ENCODE results near the gene SCAMP4. TPM values are rescaled to one million over a fixed set of nuclear protein-coding genes. Genes with fewer than 3 reads are reported as not detected.

Gene SCAMP4
- total RNA-seq, 2 experiments from 2014 or later = 23.1 to 25.1 TPM

GRCh38 chr19:1950640-1951039 is 45.4 kb downstream of the SCAMP4 start:
- Mint-ChIP-seq H3K27ac (no peak overlapping the region), H3K4me1 (ENCODE audit: low read depth) (peaks cover 16% of the 10 kb centered on the region), H3K4me3 (no peak overlapping the region), H3K9me3 (no peaks in the 10 kb centered on the region), H3K27me3 (no peaks in the 10 kb centered on the region), H3K36me3 (ENCODE audit: low read depth) (peaks cover 6% of the 10 kb centered on the region)
- DNase-seq (no peak), ATAC-seq (no peak)
- CTCF ChIA-PET = no interaction called here
- intact Hi-C loops (cut with micrococcal nuclease) = no loop called here
- TF ChIP-seq, protein P1, sequence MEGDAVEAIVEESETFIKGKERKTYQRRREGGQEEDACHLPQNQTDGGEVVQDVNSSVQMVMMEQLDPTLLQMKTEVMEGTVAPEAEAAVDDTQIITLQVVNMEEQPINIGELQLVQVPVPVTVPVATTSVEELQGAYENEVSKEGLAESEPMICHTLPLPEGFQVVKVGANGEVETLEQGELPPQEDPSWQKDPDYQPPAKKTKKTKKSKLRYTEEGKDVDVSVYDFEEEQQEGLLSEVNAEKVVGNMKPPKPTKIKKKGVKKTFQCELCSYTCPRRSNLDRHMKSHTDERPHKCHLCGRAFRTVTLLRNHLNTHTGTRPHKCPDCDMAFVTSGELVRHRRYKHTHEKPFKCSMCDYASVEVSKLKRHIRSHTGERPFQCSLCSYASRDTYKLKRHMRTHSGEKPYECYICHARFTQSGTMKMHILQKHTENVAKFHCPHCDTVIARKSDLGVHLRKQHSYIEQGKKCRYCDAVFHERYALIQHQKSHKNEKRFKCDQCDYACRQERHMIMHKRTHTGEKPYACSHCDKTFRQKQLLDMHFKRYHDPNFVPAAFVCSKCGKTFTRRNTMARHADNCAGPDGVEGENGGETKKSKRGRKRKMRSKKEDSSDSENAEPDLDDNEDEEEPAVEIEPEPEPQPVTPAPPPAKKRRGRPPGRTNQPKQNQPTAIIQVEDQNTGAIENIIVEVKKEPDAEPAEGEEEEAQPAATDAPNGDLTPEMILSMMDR (IDR thresholded peaks at IDR 0.05) = no peak
- POLR2A ChIA-PET = no interaction called here

GRCh38 chr19:1952635-1953034 is 47.4 kb downstream of the SCAMP4 start:
- H3K9me3 Mint-ChIP-seq = no peaks in the 10 kb centered on the region
- intact Hi-C loops (cut with micrococcal nuclease) = no loop called here
- TF ChIP-seq, protein P1 (IDR thresholded peaks at IDR 0.05) = no peak
- H3K27ac Mint-ChIP-seq = no peak overlapping the region
- H3K27me3 Mint-ChIP-seq = no peaks in the 10 kb centered on the region
- peaks cover 10% of the 10 kb centered on the region for H3K4me1 Mint-ChIP-seq (ENCODE audit: low read depth)
- ATAC-seq (no peak), DNase-seq (no peak)
- POLR2A ChIA-PET = interaction anchor here (2.2 kb wide), 1 partner anchor 9 kb away, joined by 6 read pairs; no protein-coding TSS in a partner anchor
- H3K4me3 Mint-ChIP-seq = no peak overlapping the region
- CTCF ChIA-PET = no interaction called here
- peaks cover 3% of the 10 kb centered on the region for H3K36me3 Mint-ChIP-seq (ENCODE audit: low read depth)

GRCh38 chr19:1953037-1953436 is 47.8 kb downstream of the SCAMP4 start:
- TF ChIP-seq, protein P1 (IDR thresholded peaks at IDR 0.05) = no peak
- no peaks in the 10 kb centered on the region for H3K27me3 Mint-ChIP-seq
- peaks cover 12% of the 10 kb centered on the region for H3K4me1 Mint-ChIP-seq (ENCODE audit: low read depth)
- intact Hi-C loops (cut with micrococcal nuclease) = no loop called here
- ChIA-PET CTCF (no interaction called here), POLR2A (interaction anchor here (2.2 kb wide), 1 partner anchor 10 kb away, joined by 6 read pairs; no protein-coding TSS in a partner anchor)
- no peaks in the 10 kb centered on the region for H3K9me3 Mint-ChIP-seq
- H3K4me3 Mint-ChIP-seq = no peak overlapping the region
- DNase-seq (no peak), ATAC-seq (no peak)
- no peak overlapping the region for H3K27ac Mint-ChIP-seq
- peaks cover 3% of the 10 kb centered on the region for H3K36me3 Mint-ChIP-seq (ENCODE audit: low read depth)

DNA sequence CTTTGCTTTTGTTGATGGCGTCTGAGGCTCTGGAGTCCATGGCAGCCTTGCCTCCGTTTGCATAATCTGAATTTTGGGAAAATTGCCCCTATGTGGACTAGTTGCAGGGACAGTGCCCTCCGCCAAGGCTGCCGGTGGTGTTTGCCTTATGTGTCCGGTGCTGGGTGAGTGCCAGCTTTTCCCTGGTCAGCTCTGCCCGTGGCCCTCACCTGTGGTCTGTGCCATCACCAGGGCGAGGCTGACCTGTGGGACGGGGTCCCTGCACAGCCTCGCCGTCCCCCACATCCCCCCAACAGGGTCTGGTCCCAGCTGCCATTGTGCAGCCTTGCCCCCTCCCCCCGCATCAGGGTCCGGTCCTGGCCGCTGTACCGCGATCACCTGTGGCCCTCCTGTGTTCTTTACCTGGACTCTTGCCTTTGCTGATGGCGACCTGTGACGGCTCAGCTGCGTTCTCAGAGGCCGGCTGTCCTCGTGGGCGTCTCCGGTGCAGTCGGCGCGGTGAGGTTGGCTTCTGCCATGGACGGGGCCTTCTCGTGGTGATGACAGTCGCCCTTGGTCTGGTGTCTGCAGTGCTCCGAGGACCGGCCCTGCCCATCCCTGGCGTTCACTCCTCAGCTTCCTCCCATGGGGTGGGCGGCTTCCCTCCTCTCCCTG is 48.4 kb downstream of the SCAMP4 start:
- no peak overlapping the region for H3K27ac Mint-ChIP-seq
- DNase-seq (no peak), ATAC-seq (no peak)
- no peaks in the 10 kb centered on the region for H3K9me3 Mint-ChIP-seq
- no peaks in the 10 kb centered on the region for H3K27me3 Mint-ChIP-seq
- TF ChIP-seq, protein P1 (IDR thresholded peaks at IDR 0.05) = no peak
- POLR2A ChIA-PET = interaction anchor here (2.2 kb wide), 1 partner anchor 10 kb away, joined by 6 read pairs; no protein-coding TSS in a partner anchor
- CTCF ChIA-PET = no interaction called here
- peaks cover 10% of the 10 kb centered on the region for H3K4me1 Mint-ChIP-seq (ENCODE audit: low read depth)
- H3K4me3 Mint-ChIP-seq = no peak overlapping the region
- intact Hi-C loops (cut with micrococcal nuclease) = no loop called here
- H3K36me3 Mint-ChIP-seq (ENCODE audit: low read depth) = peaks cover 3% of the 10 kb centered on the region

DNA sequence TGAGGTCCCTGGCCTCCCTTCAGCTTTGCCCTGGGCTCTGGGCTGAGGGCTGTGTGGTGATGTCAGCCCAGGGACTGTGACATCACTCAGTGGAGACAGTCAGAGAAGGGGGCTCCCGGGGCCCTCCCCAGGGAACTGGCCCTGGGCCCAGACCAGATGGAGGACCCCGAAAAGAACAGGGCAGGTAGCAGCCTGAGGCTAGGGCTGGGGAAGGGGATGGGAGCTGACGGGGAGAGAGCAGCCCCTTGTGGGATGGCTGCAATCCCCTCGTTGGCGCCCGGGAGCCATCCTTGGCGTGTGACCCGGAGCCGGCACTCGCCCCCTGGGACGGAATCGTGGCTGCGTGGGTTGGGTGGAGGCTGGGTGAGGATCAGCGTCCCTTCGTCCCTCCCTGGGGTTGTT is 49.3 kb downstream of the SCAMP4 start:
- H3K4me3 Mint-ChIP-seq = no peak overlapping the region
- H3K27ac Mint-ChIP-seq = no peak overlapping the region
- TF ChIP-seq, protein P1 (IDR thresholded peaks at IDR 0.05) = no peak
- POLR2A ChIA-PET = no interaction called here
- H3K4me1 Mint-ChIP-seq (ENCODE audit: low read depth) = peaks cover 5% of the 10 kb centered on the region
- H3K36me3 Mint-ChIP-seq (ENCODE audit: low read depth) = peaks cover 3% of the 10 kb centered on the region
- DNase-seq (no peak), ATAC-seq (no peak)
- intact Hi-C loops (cut with micrococcal nuclease) = no loop called here
- H3K9me3 Mint-ChIP-seq = no peaks in the 10 kb centered on the region
- CTCF ChIA-PET = no interaction called here
- no peaks in the 10 kb centered on the region for H3K27me3 Mint-ChIP-seq
